Osteocyte (in vitro differentiated cells): Measurements from ENCODE around the gene FAM174C. TPM values are rescaled to one million over a fixed set of nuclear protein-coding genes. Genes with fewer than 3 reads are reported as not detected.

Experiments
- DNase-seq: peaks from one replicate; pipeline ENCODE4 v3.0.0; 2021; ENCODE audit warnings: mixed read lengths; ENCODE audit not compliant: unreplicated experiment; ENCODE audit errors: extremely low spot score
- H3K27ac Mint-ChIP-seq: one replicate; pipeline ENCODE4 v1.8.0; 2021; ENCODE audit warnings: mild to moderate bottlenecking, mixed read lengths; ENCODE audit not compliant: unreplicated experiment
- H3K27me3 Mint-ChIP-seq: one replicate; pipeline ENCODE4 v1.8.0; 2021; ENCODE audit warnings: mixed read lengths; ENCODE audit not compliant: unreplicated experiment
- H3K36me3 Mint-ChIP-seq: one replicate; pipeline ENCODE4 v1.8.0; 2021; ENCODE audit warnings: mixed read lengths; ENCODE audit not compliant: unreplicated experiment
- H3K4me1 Mint-ChIP-seq: one replicate; pipeline ENCODE4 v1.8.0; 2021; ENCODE audit warnings: mixed read lengths; ENCODE audit not compliant: unreplicated experiment
- H3K4me3 Mint-ChIP-seq: one replicate; pipeline ENCODE4 v1.8.0; 2021; ENCODE audit warnings: mild to moderate bottlenecking, moderate library complexity, mixed read lengths; ENCODE audit not compliant: unreplicated experiment
- H3K9me3 Mint-ChIP-seq: one replicate; pipeline ENCODE4 v1.8.0; 2021; ENCODE audit warnings: mixed read lengths; ENCODE audit not compliant: unreplicated experiment
- total RNA-seq: library from RNA; stranded (reverse); gene quantifications from 2 replicates; pipeline ENCODE4 v1.2.1, GENCODE V29; 2021
- TF ChIP-seq, protein P1 (sequence below): fragments of 200-600 bp; sonication (generic); IDR thresholded peaks from 2 replicates; pipeline ENCODE4 v1.5.0; 2021; ENCODE audit warnings: antibody characterized with exemption, mild to moderate bottlenecking, moderate library complexity

FAM174C gene
- total RNA-seq, 1 donor from 2014 or later: 35.3 TPM

- peak overlapping the region; percentile 66 for H3K27ac Mint-ChIP-seq
- TF ChIP-seq, protein P1, sequence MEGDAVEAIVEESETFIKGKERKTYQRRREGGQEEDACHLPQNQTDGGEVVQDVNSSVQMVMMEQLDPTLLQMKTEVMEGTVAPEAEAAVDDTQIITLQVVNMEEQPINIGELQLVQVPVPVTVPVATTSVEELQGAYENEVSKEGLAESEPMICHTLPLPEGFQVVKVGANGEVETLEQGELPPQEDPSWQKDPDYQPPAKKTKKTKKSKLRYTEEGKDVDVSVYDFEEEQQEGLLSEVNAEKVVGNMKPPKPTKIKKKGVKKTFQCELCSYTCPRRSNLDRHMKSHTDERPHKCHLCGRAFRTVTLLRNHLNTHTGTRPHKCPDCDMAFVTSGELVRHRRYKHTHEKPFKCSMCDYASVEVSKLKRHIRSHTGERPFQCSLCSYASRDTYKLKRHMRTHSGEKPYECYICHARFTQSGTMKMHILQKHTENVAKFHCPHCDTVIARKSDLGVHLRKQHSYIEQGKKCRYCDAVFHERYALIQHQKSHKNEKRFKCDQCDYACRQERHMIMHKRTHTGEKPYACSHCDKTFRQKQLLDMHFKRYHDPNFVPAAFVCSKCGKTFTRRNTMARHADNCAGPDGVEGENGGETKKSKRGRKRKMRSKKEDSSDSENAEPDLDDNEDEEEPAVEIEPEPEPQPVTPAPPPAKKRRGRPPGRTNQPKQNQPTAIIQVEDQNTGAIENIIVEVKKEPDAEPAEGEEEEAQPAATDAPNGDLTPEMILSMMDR: no peak
- no peaks in the 10 kb centered on the region for H3K9me3 Mint-ChIP-seq
- H3K27me3 Mint-ChIP-seq: no peaks in the 10 kb centered on the region
- peak overlapping the region; percentile 44 for H3K4me3 Mint-ChIP-seq
- H3K36me3 Mint-ChIP-seq: peaks cover 32% of the 10 kb centered on the region
- peaks cover 48% of the 10 kb centered on the region for H3K4me1 Mint-ChIP-seq
- DNase-seq: no peak
Measured at GRCh38 chr19:1274081-1274851, 1.1 kb upstream of the FAM174C start.

DNA sequence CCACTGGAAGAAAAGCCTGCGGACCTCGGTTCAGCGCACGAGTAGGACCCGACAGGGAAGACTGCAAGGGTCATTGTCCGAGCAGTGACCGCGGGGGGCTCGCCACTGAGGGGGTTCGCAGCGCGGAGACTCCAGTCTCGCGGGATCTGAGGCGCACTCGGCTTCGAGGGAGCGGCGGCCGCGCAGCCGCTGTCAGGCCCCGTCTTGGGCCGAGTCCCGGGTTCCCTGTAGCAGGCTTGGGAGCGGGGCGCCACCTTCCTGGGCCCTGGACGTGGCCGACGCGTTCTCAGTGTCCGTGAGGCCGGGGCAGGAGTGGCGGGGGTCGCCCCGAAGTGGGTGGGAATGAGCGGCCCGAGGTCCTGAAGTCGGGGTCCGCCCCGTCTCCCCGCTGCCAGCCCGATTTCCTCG is 474 bp upstream of the FAM174C start:
- Mint-ChIP-seq H3K36me3 (peaks cover 36% of the 10 kb centered on the region), H3K9me3 (no peaks in the 10 kb centered on the region), H3K27ac (peak overlapping the region; percentile 66), H3K4me3 (peak overlapping the region; percentile 55), H3K4me1 (peaks cover 49% of the 10 kb centered on the region), H3K27me3 (no peaks in the 10 kb centered on the region)
- DNase-seq: no peak
- TF ChIP-seq, protein P1: no peak

DNA sequence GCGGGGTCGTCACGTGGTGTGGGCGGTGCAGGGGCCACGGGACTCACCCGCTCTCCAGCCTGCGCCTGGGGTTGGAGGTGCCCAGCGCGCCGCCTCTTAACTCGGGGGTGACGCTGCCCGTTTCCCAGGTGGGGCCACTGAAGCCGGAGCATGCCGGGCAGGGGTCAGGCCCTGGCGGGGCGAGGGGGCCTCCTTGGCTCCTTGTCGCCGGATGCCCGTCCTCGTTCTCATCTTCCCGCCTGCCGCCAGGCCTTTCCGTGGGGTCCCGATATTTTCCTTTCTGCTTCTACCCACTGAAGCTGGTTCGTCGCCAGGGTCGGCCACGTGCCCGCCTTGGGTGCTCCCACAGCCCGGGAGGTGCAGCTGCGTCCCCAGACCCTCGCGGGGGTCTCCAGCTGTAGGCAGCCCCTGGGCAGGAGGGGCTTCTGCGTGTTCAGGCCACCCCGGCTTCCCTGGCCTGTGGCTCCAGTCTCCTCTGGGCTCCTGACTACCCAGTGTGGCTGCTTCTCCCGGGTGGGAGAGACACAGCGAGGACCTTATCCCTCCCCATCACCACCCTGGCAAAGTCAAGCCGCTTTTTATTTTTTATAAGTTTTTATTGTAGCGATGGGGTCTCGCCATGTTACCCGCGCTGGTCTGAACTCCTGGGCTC is 772 bp downstream of the FAM174C start:
- Mint-ChIP-seq H3K27me3 (no peaks in the 10 kb centered on the region), H3K9me3 (no peaks in the 10 kb centered on the region), H3K36me3 (peaks cover 30% of the 10 kb centered on the region), H3K4me3 (peak overlapping the region; percentile 74), H3K27ac (peak overlapping the region; percentile 87), H3K4me1 (peaks cover 36% of the 10 kb centered on the region)
- DNase-seq: no peak
- TF ChIP-seq, protein P1: no peak

- Mint-ChIP-seq H3K9me3 (no peaks in the 10 kb centered on the region), H3K27ac (peak overlapping the region; percentile 59), H3K4me3 (peak overlapping the region; percentile 74), H3K4me1 (peaks cover 31% of the 10 kb centered on the region), H3K27me3 (no peaks in the 10 kb centered on the region), H3K36me3 (peaks cover 26% of the 10 kb centered on the region)
- TF ChIP-seq, protein P1: no peak
- no peak for DNase-seq
Measured at GRCh38 chr19:1276628-1277022, 1.3 kb downstream of the FAM174C start.

DNA sequence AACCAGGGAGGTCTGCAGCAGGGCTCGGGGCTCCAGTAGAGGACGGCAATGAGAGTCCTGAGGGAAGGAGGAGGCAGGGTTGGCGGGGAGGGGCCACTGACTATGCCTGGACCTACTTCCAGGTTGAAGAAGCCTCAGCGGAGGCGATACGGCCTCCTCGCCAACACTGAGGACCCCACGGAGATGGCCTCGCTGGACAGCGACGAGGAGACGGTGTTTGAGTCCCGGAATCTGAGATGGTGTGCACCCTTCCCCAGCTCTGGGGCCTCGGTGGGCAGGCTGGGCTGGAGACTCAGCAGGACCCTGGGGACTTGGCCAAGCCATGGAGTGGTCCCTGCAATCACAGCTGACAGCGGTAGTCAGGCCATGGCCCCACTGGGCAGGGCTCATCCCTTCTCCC is 1.7 kb downstream of the FAM174C start:
- TF ChIP-seq, protein P1: no peak
- no peaks in the 10 kb centered on the region for H3K27me3 Mint-ChIP-seq
- no peak for DNase-seq
- peak overlapping the region; percentile 74 for H3K4me3 Mint-ChIP-seq
- H3K4me1 Mint-ChIP-seq: peaks cover 27% of the 10 kb centered on the region
- no peaks in the 10 kb centered on the region for H3K9me3 Mint-ChIP-seq
- H3K36me3 Mint-ChIP-seq: peaks cover 22% of the 10 kb centered on the region
- peak overlapping the region; percentile 59 for H3K27ac Mint-ChIP-seq
